Effector CD8-positive, alpha-beta T cell (primary cell): ENCODE data around the gene MTA1.

Experiments used
- DNase-seq: peaks from one replicate; lab custom pipeline; 2025; lab: John Stamatoyannopoulos, UW

MTA1 gene

GRCh38 chr14:105445290-105445689, 25.7 kb downstream of the MTA1 start:
- no peak for DNase-seq

- no peak for DNase-seq
Observed at GRCh38 chr14:105445901-105446845, 26.5 kb downstream of the MTA1 start.

- DNase-seq: no peak
Observed at GRCh38 chr14:105446971-105447370, 27.3 kb downstream of the MTA1 start.

- DNase-seq: no peak
Observed at GRCh38 chr14:105447651-105448640, 28.3 kb downstream of the MTA1 start.

- DNase-seq: peak; percentile 49
Observed at GRCh38 chr14:105448706-105449111, 29.1 kb downstream of the MTA1 start.

GRCh38 chr14:105449276-105450122, 29.9 kb downstream of the MTA1 start:
- DNase-seq: no peak

- DNase-seq: no peak
Observed at GRCh38 chr14:105450123-105450505, 30.5 kb downstream of the MTA1 start.

GRCh38 chr14:105450864-105451720, 31.5 kb downstream of the MTA1 start:
- no peak for DNase-seq

GRCh38 chr14:105452963-105453362, 33.3 kb downstream of the MTA1 start:
- no peak for DNase-seq

GRCh38 chr14:105453847-105454246, 34.2 kb downstream of the MTA1 start:
- DNase-seq: no peak

GRCh38 chr14:105455086-105455640, 35.5 kb downstream of the MTA1 start:
- no peak for DNase-seq

GRCh38 chr14:105455766-105456660, 36.4 kb downstream of the MTA1 start:
- DNase-seq: no peak

- DNase-seq: no peak
Observed at GRCh38 chr14:105456736-105457617, 37.4 kb downstream of the MTA1 start.

GRCh38 chr14:105458010-105458409, 38.4 kb downstream of the MTA1 start:
- DNase-seq: no peak

- no peak for DNase-seq
Observed at GRCh38 chr14:105458571-105458970, 38.9 kb downstream of the MTA1 start.

- DNase-seq: no peak
Observed at GRCh38 chr14:105460116-105460515, 40.5 kb downstream of the MTA1 start.

- DNase-seq: no peak
Observed at GRCh38 chr14:105460616-105461015, 41.0 kb downstream of the MTA1 start.

GRCh38 chr14:105461903-105462302, 42.3 kb downstream of the MTA1 start:
- no peak for DNase-seq
